K562 (cell line): ENCODE data around the gene TRMT10B. TPM values are rescaled to one million over a fixed set of nuclear protein-coding genes. Genes with fewer than 3 reads are reported as not detected.

Experiments used
- ATAC-seq: fragments of 200-7000 bp; cut with Tn5 transposase; 3 replicates; pipeline ENCODE4 v1.9.1; 2020; ENCODE audit warnings: moderate library complexity
- BruUV-seq: library from RNA; stranded (reverse); fragments of 400-500 nt; replicated peaks from 2 replicates; lab custom pipeline; 2021; lab: Mats Ljungman, UMichigan
- CTCF ChIA-PET: fragments of 300-600 bp; formaldehyde crosslinking; extraction: SDS; loops from one replicate; lab custom pipeline; 2021; ENCODE audit warnings: low intra/inter-chr PET ratio; lab: Yijun Ruan, JAX
- POLR2A ChIA-PET: fragments of 300-600, 350-650 bp; sonication (Branson Sonifier 250); formaldehyde crosslinking; extraction: SDS; loops from one replicate; lab custom pipeline; 2021; ENCODE audit warnings: antibody characterized with exemption, inconsistent platforms; lab: Yijun Ruan, JAX
- DNase-seq, 4 experiments: peaks; one replicate each; pipeline versions ENCODE4 v3.0.0 to v3.0.0-alpha.2; 2011 to 2018; ENCODE audit warnings: low spot score in 3 of 4, mixed read lengths in 3 of 4; ENCODE audit errors: extremely low read depth in 1 of 4
- FAIRE-seq: peaks from 2 replicates; lab custom pipeline; 2011; peaks lifted over from hg19 to GRCh38; lab: Jason Lieb, UNC
- H2AFZ ChIP-seq: 2 replicates; pipeline ENCODE4 v1.6.0; 2011; ENCODE audit warnings: low read depth, low read length, control low read depth, inconsistent platforms
- H3K27ac ChIP-seq: fragments of 200-600 bp; 3 replicates; pipeline ENCODE4 v1.8.0; 2011; ENCODE audit warnings: low read depth, mild to moderate bottlenecking, control low read depth, inconsistent platforms, low read length, moderate library complexity, mixed read lengths; ENCODE audit errors: extremely low read depth
- H3K27me3 ChIP-seq, 2 experiments: fragments of 300-600 bp in 1 of 2; 2 replicates in 1 of 2; 3 replicates in 1 of 2; pipeline versions ENCODE4 v1.6.0 to v1.8.0; 2011; ENCODE audit warnings: inconsistent platforms in 2 of 2, low read length in 2 of 2, mild to moderate bottlenecking in 1 of 2, mixed read lengths in 1 of 2, moderate library complexity in 1 of 2; ENCODE audit not compliant: control insufficient read depth in 2 of 2, insufficient read depth in 2 of 2
- H3K36me3 ChIP-seq: fragments of 300-600 bp; 3 replicates; pipeline ENCODE4 v1.8.0; 2011; ENCODE audit warnings: mild to moderate bottlenecking, low read length, inconsistent platforms; ENCODE audit not compliant: control insufficient read depth, insufficient read depth
- H3K4me1 ChIP-seq, 2 experiments: fragments of 200-600 bp in 1 of 2; replicated peaks in 1 of 2; 2 replicates in 1 of 2; 3 replicates in 1 of 2; pipeline versions ENCODE4 v1.5.1 to v1.8.0; 2011; ENCODE audit warnings: inconsistent platforms in 2 of 2, low read length in 2 of 2, mild to moderate bottlenecking in 1 of 2, mixed read lengths in 1 of 2, moderate library complexity in 1 of 2; ENCODE audit not compliant: control insufficient read depth in 2 of 2, insufficient read depth in 2 of 2
- H3K4me2 ChIP-seq: 2 replicates; pipeline ENCODE4 v1.6.1; 2011; ENCODE audit warnings: low read length, control low read depth, inconsistent platforms, mixed read lengths; ENCODE audit not compliant: insufficient read depth
- H3K4me3 ChIP-seq: fragments of 200-600 bp; sonication (generic), shearing (Covaris generic); 2 replicates; pipeline ENCODE4 v1.5.1; 2016; ENCODE audit warnings: control low read depth, inconsistent platforms
- H3K79me2 ChIP-seq: fragments of 200-600 bp; 3 replicates; pipeline ENCODE4 v1.8.0; 2011; ENCODE audit warnings: low read length, inconsistent platforms; ENCODE audit not compliant: control insufficient read depth, insufficient read depth
- H3K9ac ChIP-seq, 2 experiments: 2 replicates each; pipeline versions ENCODE4 v1.6.0 to v1.6.1; 2011; ENCODE audit warnings: low read depth in 2 of 2, low read length in 2 of 2, control low read depth in 1 of 2, inconsistent platforms in 1 of 2, mild to moderate bottlenecking in 1 of 2, mixed read lengths in 1 of 2; ENCODE audit not compliant: insufficient read depth in 1 of 2
- H3K9me1 ChIP-seq: one replicate; pipeline ENCODE4 v1.6.0; 2011; ENCODE audit warnings: inconsistent platforms, mild to moderate bottlenecking, low read length, moderate library complexity; ENCODE audit not compliant: control insufficient read depth, insufficient read depth
- H3K9me3 ChIP-seq: replicated peaks from 2 replicates; pipeline ENCODE4 v1.5.1; 2011; ENCODE audit warnings: low read depth, low read length, inconsistent platforms; ENCODE audit not compliant: control insufficient read depth, insufficient read depth
- H4K20me1 ChIP-seq: replicated peaks from 2 replicates; pipeline ENCODE4 v1.6.1; 2011; ENCODE audit warnings: low read length, inconsistent platforms, mixed read lengths; ENCODE audit not compliant: control insufficient read depth, insufficient read depth
- CBX5 ChIP-seq: IDR thresholded peaks from 2 replicates; pipeline ENCODE4 v1.6.1; 2014; ENCODE audit warnings: low read depth, borderline replicate concordance
- CGGBP1 ChIP-seq: fragments of 250-450 bp; sonication (Bioruptor Pico); IDR thresholded peaks from 2 replicates; pipeline ENCODE4 v1.9.0; 2021; ENCODE audit warnings: mild to moderate bottlenecking
- GTF2B ChIP-seq: IDR thresholded peaks from 2 replicates; pipeline ENCODE4 v1.6.1; 2011; ENCODE audit not compliant: insufficient read length; ENCODE audit errors: extremely low read depth
- HDAC1 ChIP-seq, 2 experiments: fragments of 450-650 bp; IDR thresholded peaks; 2 replicates each; pipeline ENCODE4 v1.6.1; 2016 to 2017; ENCODE audit warnings: inconsistent platforms in 1 of 2, mild to moderate bottlenecking in 1 of 2, moderate library complexity in 1 of 2
- HINFP ChIP-seq: fragments of 450-650 bp; conservative IDR thresholded peaks from 2 replicates; pipeline ENCODE4 v1.6.1; 2016; ENCODE audit warnings: missing genetic modification characterization, low read depth, mild to moderate bottlenecking, control low read depth, missing compliant biosample characterization
- NRF1 ChIP-seq, 2 experiments: fragments of 450-650 bp; IDR thresholded peaks in 1 of 2; conservative IDR thresholded peaks in 1 of 2; 2 replicates each; pipeline ENCODE4 v1.6.1; 2014; ENCODE audit warnings: mild to moderate bottlenecking in 2 of 2
- POLR2H ChIP-seq: IDR thresholded peaks from 2 replicates; pipeline ENCODE4 v1.6.1; 2016; ENCODE audit warnings: missing genetic modification characterization, low read depth, mild to moderate bottlenecking, control low read depth, missing compliant biosample characterization, moderate library complexity
- PRMT5 ChIP-seq: sonication (generic); formaldehyde crosslinking; IDR thresholded peaks from 2 replicates; pipeline ENCODE4 v1.5.0; 2020; ENCODE audit warnings: missing genetic modification reagents
- RAD21 ChIP-seq, 2 experiments: fragments of 250-450 bp in 1 of 2; fragments of 450-650 bp in 1 of 2; sonication (Bioruptor Pico) in 1 of 2; formaldehyde crosslinking in 1 of 2; IDR thresholded peaks in 1 of 2; conservative IDR thresholded peaks in 1 of 2; 2 replicates each; pipeline versions ENCODE4 v1.4.0 to v1.8.0; 2020 to 2022; ENCODE audit warnings: mild to moderate bottlenecking in 2 of 2, moderate library complexity in 1 of 2
- RBBP5 ChIP-seq: fragments of 200-600 bp; sonication (generic); IDR thresholded peaks from 2 replicates; pipeline ENCODE4 v1.6.1; 2012; ENCODE audit warnings: borderline replicate concordance, mild to moderate bottlenecking, low read length, control low read depth, inconsistent platforms; ENCODE audit not compliant: insufficient read depth, poor library complexity, severe bottlenecking
- STAG1 ChIP-seq: sonication (generic); formaldehyde crosslinking; IDR thresholded peaks from 2 replicates; pipeline ENCODE4 v1.5.0; 2020; ENCODE audit warnings: missing genetic modification reagents, borderline replicate concordance
- TBP ChIP-seq: optimal IDR thresholded peaks from 2 replicates; pipeline ENCODE3; 2011; ENCODE audit warnings: low read depth, low read length, improper control_type of control experiment
- TSC22D4 ChIP-seq: fragments of 450-650 bp; IDR thresholded peaks from 2 replicates; pipeline ENCODE4 v1.6.1; 2016; ENCODE audit warnings: missing genetic modification characterization, missing biosample characterization, control low read depth
- ZNF41 ChIP-seq: fragments of 250-450 bp; sonication (Bioruptor Pico); conservative IDR thresholded peaks from 2 replicates; pipeline ENCODE4 v1.4.0; 2020; ENCODE audit warnings: mild to moderate bottlenecking
- ZNF57 ChIP-seq: fragments of 450-650 bp; formaldehyde crosslinking; IDR thresholded peaks from 2 replicates; pipeline ENCODE4 v1.4.0; 2020; ENCODE audit warnings: mild to moderate bottlenecking, moderate library complexity
- ZNF766 ChIP-seq: fragments of 200-800 bp; sonication (Bioruptor generic); conservative IDR thresholded peaks from 2 replicates; pipeline ENCODE4 v1.6.1; 2016; ENCODE audit warnings: missing genetic modification characterization, missing compliant biosample characterization
- ZNF79 ChIP-seq: fragments of 250-450 bp; sonication (Bioruptor Pico); IDR thresholded peaks from 2 replicates; pipeline ENCODE4 v1.4.0; 2020; ENCODE audit warnings: low read depth, mild to moderate bottlenecking, moderate library complexity
- WGBS: fragments of 100-300 bp; shearing (Covaris generic); methylation state at CpG from one replicate; pipeline ENCODE4 v1.1.6; 2016; ENCODE audit warnings: low coverage, mixed read lengths; ENCODE audit not compliant: insufficient coverage; ENCODE audit errors: missing lambda C conversion rate; 5-methylcytosine and 5-hydroxymethylcytosine counted together
- in situ Hi-C: fragments of 300-500 bp; cut with MboI; formaldehyde crosslinking; loops from 4 replicates; pipeline ENCODE4 v1.15.0; 2018; ENCODE audit warnings: inconsistent platforms, mixed read lengths
- intact Hi-C: fragments of 100-400 bp; cut with micrococcal nuclease; formaldehyde crosslinking; loops from 2 replicates; pipeline ENCODE4 v1.14.2; 2022
- polyA plus RNA-seq, 8 experiments: library from polyadenylated mRNA; depleted of rRNA in 4 of 8; stranded (reverse) in 5 of 8; unstranded in 3 of 8; fragments of >200 nt; fragmentation: Nextera tagmentation in 2 of 8; fragmentation: Illumina TruSeq in 1 of 8; extraction: Ambion mirVana in 2 of 8; extraction: Trizol in 1 of 8; gene quantifications; 2 replicates each; pipeline versions ENCODE4 v1.2.1 to v1.2.3, GENCODE V29; 2011 to 2014; ENCODE audit warnings: inconsistent platforms in 1 of 8, missing spikeins in 1 of 8
- total RNA-seq, 7 experiments: library from RNA; depleted of rRNA in 6 of 7; stranded (reverse); fragments of >200 nt in 6 of 7; fragmentation: Illumina TruSeq in 2 of 7; extraction: Trizol in 2 of 7; gene quantifications; 2 replicates each; pipeline versions ENCODE4 v1.2.1 to v1.2.3, GENCODE V29; 2011 to 2021; ENCODE audit warnings: low replicate concordance in 1 of 7

TRMT10B gene
- total and polyA plus RNA-seq, 9 of the 15 experiments (the other 6 are each of a cell fraction or from before 2014, with no cell fraction given) = 2.9 to 13.4 (median 7.0) TPM

- CTCF ChIA-PET = no interaction called here
- Histone ChIP-seq H3K9me3 (no peaks in the 10 kb centered on the region), H3K27ac (no peak overlapping the region), H3K4me3 (no peak overlapping the region), H3K27me3 (peaks cover 55 to 64% of the 10 kb centered on the region in 2 experiments), H3K4me1 (no peaks in the 10 kb centered on the region), H3K4me2 (no peak overlapping the region), H3K9ac (no peak overlapping the region), H3K9me1 (no peaks in the 10 kb centered on the region), H3K36me3 (no peaks in the 10 kb centered on the region), H3K79me2 (no peaks in the 10 kb centered on the region), H2AFZ (no peak overlapping the region), H4K20me1 (no peaks in the 10 kb centered on the region; the same call in 1 of the 2 replicates)
- ATAC-seq (no peak), DNase-seq (no peak), FAIRE-seq (no peak)
- in situ Hi-C loops = loop anchor here (25.0 kb wide), 1 partner anchor 635 kb away; no protein-coding TSS in a partner anchor
- TF ChIP-seq CBX5 = no peak
- TF ChIP-seq STAG1 (CRISPR knock-in tag) = no peak
- no peak for TF ChIP-seq PRMT5 (CRISPR knock-in tag)
- TF ChIP-seq ZNF41 (CRISPR knock-in tag) = no peak
- TF ChIP-seq HINFP (tag) = no peak
- no peak for TF ChIP-seq TSC22D4 (tag)
- no peak for TF ChIP-seq RAD21 (CRISPR knock-in tag; conservative IDR thresholded peaks at IDR 0.05 in 1 of 2, IDR thresholded peaks at IDR 0.05 in 1 of 2)
- TF ChIP-seq ZNF766 = no peak
- no peak for TF ChIP-seq ZNF79
- no peak for TF ChIP-seq RBBP5
- no peak for TF ChIP-seq TBP
- no peak for TF ChIP-seq ZNF57 (CRISPR knock-in tag)
- TF ChIP-seq NRF1 (conservative IDR thresholded peaks at IDR 0.05 in 1 of 2, IDR thresholded peaks at IDR 0.05 in 1 of 2) = no peak
- no peak for TF ChIP-seq POLR2H
- TF ChIP-seq HDAC1 (IDR thresholded peaks at IDR 0.05) = no peak
- TF ChIP-seq GTF2B = no peak
- no peak for TF ChIP-seq CGGBP1
- POLR2A ChIA-PET = interaction anchor here (0.8 kb wide), 1 partner anchor 495 kb away, joined by 3 read pairs; no protein-coding TSS in a partner anchor
- no TSS peak for BruUV-seq
- WGBS = 0% methylated on average over 5 of the region's 5 CpGs
- intact Hi-C loops = no loop called here
Measured at GRCh38 chr9:37727013-37727412, 26.6 kb upstream of the TRMT10B start.
